HG03432 (cell line): Measurements from ENCODE around the gene HIVEP2.
"Not testable (repeated sequence)": the region's sequence is repeated elsewhere in the genome, so short reads cannot be mapped to it uniquely, and the experiment has no call there.

Source experiments
- ATAC-seq: cut with Tn5 transposase; IDR thresholded peaks from one replicate; pipeline ENCODE4 v1.9.1; 2021; ENCODE audit warnings: mild to moderate bottlenecking, moderate library complexity; ENCODE audit not compliant: unreplicated experiment

HIVEP2 gene

GRCh38 chr6:142945049-142945445 lies at the start of gene HIVEP2:
Gene HIVEP2, minus strand, starts transcription at chr6:142945176. Its CDS starts 170,438 bp downstream, at chr6:142774738.
- ATAC-seq: peak; percentile 29

- ATAC-seq: no peak
Measured at GRCh38 chr6:142993977-142994376, 49.0 kb upstream of the HIVEP2 start.

GRCh38 chr6:142987490-142987889 lies 42.5 kb upstream of the HIVEP2 start:
- no peak for ATAC-seq

- no peak for ATAC-seq
Measured at GRCh38 chr6:142985281-142985680, 40.3 kb upstream of the HIVEP2 start.

GRCh38 chr6:142984386-142984785 lies 39.4 kb upstream of the HIVEP2 start:
- no peak for ATAC-seq

GRCh38 chr6:142975365-142975764 lies 30.4 kb upstream of the HIVEP2 start:
- ATAC-seq: no peak

- ATAC-seq: not testable (repeated sequence)
Measured at GRCh38 chr6:142970941-142971340, 26.0 kb upstream of the HIVEP2 start.

GRCh38 chr6:142968601-142969000 lies 23.6 kb upstream of the HIVEP2 start:
- ATAC-seq: no peak

GRCh38 chr6:142966294-142966693 lies 21.3 kb upstream of the HIVEP2 start:
- no peak for ATAC-seq

- ATAC-seq: no peak
Measured at GRCh38 chr6:142965164-142965563, 20.2 kb upstream of the HIVEP2 start.

- no peak for ATAC-seq
Measured at GRCh38 chr6:142960098-142960497, 15.1 kb upstream of the HIVEP2 start.

GRCh38 chr6:142958343-142958742 lies 13.4 kb upstream of the HIVEP2 start:
- no peak for ATAC-seq

GRCh38 chr6:142956726-142957125 lies 11.8 kb upstream of the HIVEP2 start:
- no peak for ATAC-seq

- peak; percentile 28 for ATAC-seq
Measured at GRCh38 chr6:142954844-142955243, 9.9 kb upstream of the HIVEP2 start.

- no peak for ATAC-seq
Measured at GRCh38 chr6:142953373-142954273, 8.6 kb upstream of the HIVEP2 start.

GRCh38 chr6:142952614-142953013 lies 7.6 kb upstream of the HIVEP2 start:
- ATAC-seq: peak; percentile 74

- no peak for ATAC-seq
Measured at GRCh38 chr6:142950291-142950690, 5.3 kb upstream of the HIVEP2 start.

- ATAC-seq: peak; percentile 30
Measured at GRCh38 chr6:142947714-142948480, 2.9 kb upstream of the HIVEP2 start.

- ATAC-seq: peak; percentile 62
Measured at GRCh38 chr6:142946924-142947713, 2.1 kb upstream of the HIVEP2 start.

GRCh38 chr6:142946181-142946923 lies 1.4 kb upstream of the HIVEP2 start:
- peak; percentile 31 for ATAC-seq
